Adrenal gland (tissue), 12 donors: Measurements from ENCODE around the gene INSR. TPM values are rescaled to one million over a fixed set of nuclear protein-coding genes. Genes with fewer than 3 reads are reported as not detected.

Experiments used
- DNase-seq, 7 donors: peaks; one replicate each; pipeline ENCODE4 v3.0.0-alpha.2; 2019 to 2020
- H3K27ac ChIP-seq, 5 donors: fragments of 200-600 bp; sonication (generic) in 4 of 5; 1 replicate in 3 of 5; 2 replicates in 2 of 5; pipeline versions ENCODE4 v1.5.1 to v1.8.0; 2016 to 2020; ENCODE audit warnings: mild to moderate bottlenecking in 1 of 5
- H3K27me3 ChIP-seq: fragments of 200-600 bp; 2 replicates; pipeline ENCODE4 v1.8.0; 2021
- H3K36me3 ChIP-seq, 2 donors: fragments of 200-600 bp; replicated peaks in 1 of 2; 1 replicate in 1 of 2; 2 replicates in 1 of 2; pipeline versions ENCODE4 v1.5.1 to v1.8.0; 2018 to 2022
- H3K4me1 ChIP-seq, 2 donors: fragments of 200-600 bp; replicated peaks in 1 of 2; 1 replicate in 1 of 2; 2 replicates in 1 of 2; pipeline versions ENCODE4 v1.5.1 to v1.8.0; 2018 to 2021
- H3K4me3 ChIP-seq, 4 donors: fragments of 200-600 bp; sonication (generic) in 3 of 4; one replicate each; pipeline ENCODE4 v1.5.1; 2016 to 2018
- H3K9me3 ChIP-seq, 3 donors: fragments of 200-600 bp; sonication (generic) in 1 of 3; replicated peaks in 1 of 3; 1 replicate in 2 of 3; 2 replicates in 1 of 3; pipeline versions ENCODE4 v1.5.1 to v1.8.0; 2016 to 2021
- POLR2A ChIP-seq, 2 donors: fragments of 450-650 bp; IDR thresholded peaks; one replicate each; pipeline ENCODE4 v1.6.1; 2017; ENCODE audit warnings: antibody characterized with exemption in 2 of 2, mild to moderate bottlenecking in 2 of 2, moderate library complexity in 1 of 2
- WGBS, 4 donors: extraction: QIAGEN DNeasy Blood & Tissue Kit in 2 of 4; methylation state at CpG; one replicate each; pipeline versions ENCODE4 v1.1.5 to v1.1.7; 2013 to 2017; 5-methylcytosine and 5-hydroxymethylcytosine counted together
- intact Hi-C, 2 donors: fragments of 100-400 bp; cut with DNase I; formaldehyde crosslinking; loops; one replicate each; pipeline versions ENCODE4 v1.14.1 to v1.15.0; 2022 to 2023
- polyA plus RNA-seq, 3 donors: library from polyadenylated mRNA; stranded (reverse); fragments of 200-250 nt in 2 of 3; fragments of 350-450 nt in 1 of 3; fragmentation: Illumina TruSeq in 1 of 3; extraction: RNeasy Lipid Tissue Mini Kit (QIAGEN cat#74804) in 1 of 3; gene quantifications; one replicate each; pipeline ENCODE4 v1.2.3, GENCODE V29; 2013 to 2014
- total RNA-seq, 9 donors: library from RNA; depleted of rRNA in 4 of 9; stranded (reverse); fragments of >200 nt in 4 of 9; fragments of 120-200 nt in 1 of 9; fragmentation: NEBNext Ultra II Directional in 1 of 9; extraction: Animal tissue kit (Norgen Biotek cat#: 25700) in 1 of 9; gene quantifications; one replicate each; pipeline versions ENCODE4 v1.1.0 to v1.2.4, GENCODE V29; 2013 to 2023
- TF ChIP-seq, protein P1 (sequence below), 6 experiments: fragments of 450-650 bp in 4 of 6; fragments of 200-600 bp in 2 of 6; sonication (generic) in 1 of 6; IDR thresholded peaks; 1 replicate in 5 of 6; 2 replicates in 1 of 6; pipeline versions ENCODE4 v1.5.1 to v1.8.0; 2016 to 2021; ENCODE audit warnings: antibody characterized with exemption in 6 of 6, mild to moderate bottlenecking in 2 of 6, moderate library complexity in 1 of 6
- donor health status: healthy with polysubstance abuse.
- donor health status: Bipolar disorder and iron deficiency.
- donor health status: DM: yes; HTN: yes; CAD: no.
- donor health status: DM: no; HTN: no; CAD: no.
- donor health status: DM: no; HTN: no; CAD: no.
- donor health status: DM: yes; HTN: yes; CAD: no.

INSR gene
- total and polyA plus RNA-seq, 12 donors, result 19.0 to 327 (median 99.9) TPM

DNA sequence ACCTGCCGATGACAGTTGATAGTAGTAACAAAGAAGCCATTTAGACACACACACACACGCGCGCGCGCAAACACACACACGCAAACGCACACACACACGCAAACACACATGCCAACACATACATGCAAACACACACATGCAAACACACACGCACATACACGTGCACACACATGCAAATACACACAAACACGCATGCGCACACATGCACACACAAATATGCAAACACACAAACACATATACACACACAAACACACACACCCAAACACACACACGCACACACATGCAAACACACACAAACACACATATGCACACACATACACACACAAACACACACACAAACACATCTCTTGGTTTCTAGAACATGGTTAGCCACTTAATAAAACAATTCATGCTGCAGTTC, 174.6 kb downstream of the INSR start:
- no peak for DNase-seq
- Histone ChIP-seq H3K4me1 (no peaks in the 10 kb centered on the region), H3K27me3 (no peaks in the 10 kb centered on the region), H3K36me3 (peaks cover 0 to 87% of the 10 kb centered on the region in 2 donors), H3K9me3 (no peaks in the 10 kb centered on the region), H3K27ac (no peak overlapping the region), H3K4me3 (no peak overlapping the region)
- WGBS, 4 donors, result 82 to 92% (median 88%) methylated on average over 13 to 14 of the region's 14 CpGs
- TF ChIP-seq, protein P1, sequence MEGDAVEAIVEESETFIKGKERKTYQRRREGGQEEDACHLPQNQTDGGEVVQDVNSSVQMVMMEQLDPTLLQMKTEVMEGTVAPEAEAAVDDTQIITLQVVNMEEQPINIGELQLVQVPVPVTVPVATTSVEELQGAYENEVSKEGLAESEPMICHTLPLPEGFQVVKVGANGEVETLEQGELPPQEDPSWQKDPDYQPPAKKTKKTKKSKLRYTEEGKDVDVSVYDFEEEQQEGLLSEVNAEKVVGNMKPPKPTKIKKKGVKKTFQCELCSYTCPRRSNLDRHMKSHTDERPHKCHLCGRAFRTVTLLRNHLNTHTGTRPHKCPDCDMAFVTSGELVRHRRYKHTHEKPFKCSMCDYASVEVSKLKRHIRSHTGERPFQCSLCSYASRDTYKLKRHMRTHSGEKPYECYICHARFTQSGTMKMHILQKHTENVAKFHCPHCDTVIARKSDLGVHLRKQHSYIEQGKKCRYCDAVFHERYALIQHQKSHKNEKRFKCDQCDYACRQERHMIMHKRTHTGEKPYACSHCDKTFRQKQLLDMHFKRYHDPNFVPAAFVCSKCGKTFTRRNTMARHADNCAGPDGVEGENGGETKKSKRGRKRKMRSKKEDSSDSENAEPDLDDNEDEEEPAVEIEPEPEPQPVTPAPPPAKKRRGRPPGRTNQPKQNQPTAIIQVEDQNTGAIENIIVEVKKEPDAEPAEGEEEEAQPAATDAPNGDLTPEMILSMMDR (IDR thresholded peaks at IDR 0.05), result no peak
- TF ChIP-seq POLR2A (IDR thresholded peaks at IDR 0.05), result no peak
- intact Hi-C loops, result no loop called here

DNA sequence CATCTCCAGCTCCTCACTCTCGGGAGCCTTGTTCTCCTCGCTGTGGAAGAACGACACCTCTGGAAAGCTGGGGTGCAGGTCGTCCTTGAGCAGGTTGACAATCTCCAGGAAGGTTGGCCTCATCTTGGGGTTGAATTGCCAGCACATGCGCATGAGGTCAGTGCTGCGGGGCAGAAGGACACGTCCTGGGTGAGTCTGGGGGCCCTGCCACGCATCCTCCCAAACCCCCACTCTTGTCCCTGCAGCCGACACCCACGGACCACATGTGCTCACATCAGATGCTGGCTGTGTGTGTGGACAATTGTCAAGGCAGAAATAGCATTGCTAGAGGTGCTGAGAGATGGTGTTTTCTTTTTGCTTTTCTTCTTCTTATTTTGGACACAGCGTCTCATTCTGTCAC, 177.0 kb downstream of the INSR start:
- no peak overlapping the region for H3K27ac ChIP-seq
- H3K4me1 ChIP-seq, result no peaks in the 10 kb centered on the region
- no peak for DNase-seq
- no peaks in the 10 kb centered on the region for H3K9me3 ChIP-seq
- H3K36me3 ChIP-seq, result peaks cover 0 to 73% of the 10 kb centered on the region in 2 donors
- no peak for TF ChIP-seq POLR2A (IDR thresholded peaks at IDR 0.05)
- TF ChIP-seq, protein P1 (IDR thresholded peaks at IDR 0.05), result no peak
- 89 to 93% (median 91%) methylated on average over 9 to 11 of the region's 11 CpGs for WGBS, 4 donors
- intact Hi-C loops, result no loop called here
- H3K4me3 ChIP-seq, result no peak overlapping the region
- H3K27me3 ChIP-seq, result no peaks in the 10 kb centered on the region

DNA sequence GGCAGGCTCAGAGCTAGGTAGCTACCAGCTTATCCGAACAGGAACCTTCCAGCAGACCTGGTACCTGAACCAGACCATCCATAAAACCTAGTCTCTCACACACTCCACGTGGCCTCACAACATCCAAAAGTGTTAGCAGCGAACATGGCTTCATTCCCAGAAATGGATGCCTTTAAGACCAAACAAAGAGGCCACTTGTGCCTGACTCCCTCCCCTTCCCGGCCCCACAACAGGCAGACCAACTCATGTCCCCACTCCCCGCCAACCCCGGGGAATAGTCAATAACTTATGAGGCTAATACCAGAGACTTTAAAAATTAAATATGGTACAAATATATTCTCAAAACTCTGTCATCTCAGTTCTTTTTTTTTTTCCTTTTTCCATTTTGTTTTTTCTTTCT, 178.5 kb downstream of the INSR start:
- Histone ChIP-seq H3K36me3 (peaks cover 0 to 58% of the 10 kb centered on the region in 2 donors), H3K4me3 (no peak overlapping the region), H3K4me1 (no peaks in the 10 kb centered on the region), H3K27me3 (no peaks in the 10 kb centered on the region), H3K27ac (no peak overlapping the region), H3K9me3 (no peaks in the 10 kb centered on the region)
- 80 to 92% (median 91%) methylated on average over 4 to 6 of the region's 6 CpGs for WGBS, 4 donors
- intact Hi-C loops, result no loop called here
- TF ChIP-seq POLR2A (IDR thresholded peaks at IDR 0.05), result no peak
- TF ChIP-seq, protein P1 (IDR thresholded peaks at IDR 0.05), result no peak
- DNase-seq, result no peak

DNA sequence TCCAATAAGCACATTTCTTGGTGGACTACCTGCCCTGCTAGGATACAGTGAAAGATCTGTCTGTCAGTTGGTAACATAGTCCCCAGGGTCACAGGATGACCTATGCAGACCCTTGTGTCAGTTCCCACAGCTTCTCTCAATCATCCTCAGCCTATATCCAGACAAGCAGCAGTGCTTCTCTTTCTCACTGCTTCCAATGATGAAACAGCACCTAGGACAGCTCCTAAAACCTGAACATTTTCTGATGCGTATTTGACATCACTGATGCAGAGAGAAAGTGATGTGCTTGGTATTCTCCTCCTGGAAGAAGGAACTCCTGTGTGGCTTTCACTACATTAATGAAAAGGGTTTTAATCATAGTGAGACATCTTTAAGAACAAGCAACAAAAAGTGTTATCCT, 181.0 kb downstream of the INSR start:
- DNase-seq, result no peak
- intact Hi-C loops, result no loop called here
- H3K27me3 ChIP-seq, result no peaks in the 10 kb centered on the region
- H3K9me3 ChIP-seq, result no peaks in the 10 kb centered on the region
- 96 to 100% (median 100%) methylated on average over 1 of the region's 1 CpG for WGBS, 4 donors
- no peak overlapping the region for H3K4me3 ChIP-seq
- H3K27ac ChIP-seq, result no peak overlapping the region
- H3K4me1 ChIP-seq, result no peaks in the 10 kb centered on the region
- TF ChIP-seq, protein P1 (IDR thresholded peaks at IDR 0.05), result no peak
- no peak for TF ChIP-seq POLR2A (IDR thresholded peaks at IDR 0.05)
- H3K36me3 ChIP-seq, result peaks cover 0 to 33% of the 10 kb centered on the region in 2 donors
